Measurements from ENCODE around the gene NPAS3. TPM values are rescaled to one million over a fixed set of nuclear protein-coding genes. Genes with fewer than 3 reads are reported as not detected.

NPAS3 gene
- total RNA-seq, 4 donors from 2014 or later, result 0.13 to 1.1 (median 0.47) TPM; not detected in 1

DNA sequence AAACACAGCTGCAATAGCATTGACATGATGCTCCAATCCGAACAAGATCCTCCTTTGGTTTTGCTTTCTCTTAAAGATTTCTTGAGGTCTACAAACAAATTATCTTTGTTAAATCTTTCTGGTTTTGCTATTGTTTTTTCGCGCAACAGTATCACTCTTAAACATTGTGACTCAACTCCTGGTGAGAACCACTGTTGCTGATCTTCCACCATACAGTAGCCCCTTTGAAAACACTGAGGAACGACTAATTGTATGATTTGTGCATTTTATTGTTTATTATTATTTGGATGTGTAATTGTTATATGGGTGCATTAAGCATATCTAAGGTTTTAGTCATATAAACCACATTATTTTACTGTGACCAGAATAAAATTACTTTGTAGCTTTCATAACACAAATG is 729.4 kb downstream of the NPAS3 start:
- Histone ChIP-seq H3K4me3 (no peak overlapping the region), H3K4me1 (no peaks in the 10 kb centered on the region), H3K36me3 (no peaks in the 10 kb centered on the region), H3K27ac (no peak overlapping the region), H3K9me3 (peaks cover 0 to 3% (median 0%) of the 10 kb centered on the region in 3 donors), H3K27me3 (no peaks in the 10 kb centered on the region)
- DNase-seq, result no peak
- no peak for TF ChIP-seq CTCF (IDR thresholded peaks at IDR 0.05)
- no peak for TF ChIP-seq POLR2A (IDR thresholded peaks at IDR 0.05)
- intact Hi-C loops (cut with DNase I), result no loop called here
- WGBS, 2 donors, result 84 to 85% methylated on average over 4 of the region's 4 CpGs

GRCh38 chr14:33669111-33669510 is 730.4 kb downstream of the NPAS3 start:
- Histone ChIP-seq H3K9me3 (no peaks in the 10 kb centered on the region), H3K4me3 (no peak overlapping the region), H3K27ac (no peak overlapping the region), H3K36me3 (no peaks in the 10 kb centered on the region), H3K4me1 (no peaks in the 10 kb centered on the region), H3K27me3 (no peaks in the 10 kb centered on the region)
- intact Hi-C loops (cut with DNase I), result no loop called here
- 68 to 78% methylated on average over 2 of the region's 2 CpGs for WGBS, 2 donors
- no peak for TF ChIP-seq POLR2A (IDR thresholded peaks at IDR 0.05)
- no peak for TF ChIP-seq CTCF (IDR thresholded peaks at IDR 0.05)
- DNase-seq, result no peak

DNA sequence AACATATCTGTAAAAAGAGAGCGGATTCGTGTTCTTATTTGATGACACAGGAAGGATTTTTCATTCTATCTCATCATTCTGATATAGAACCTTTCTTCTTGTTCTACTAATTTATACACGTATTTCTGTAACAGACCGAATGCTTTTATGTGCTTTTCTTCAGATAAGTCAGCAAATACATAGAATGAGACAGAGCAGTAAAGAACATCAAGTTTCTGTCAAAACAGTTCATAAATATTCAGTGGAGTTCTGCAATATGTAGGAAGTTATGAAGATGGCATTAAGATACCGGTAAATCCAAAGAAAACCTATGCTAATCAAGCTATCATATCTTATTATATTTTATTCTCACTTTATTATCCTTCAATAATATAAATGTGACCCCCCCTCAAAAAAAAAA is 731.6 kb downstream of the NPAS3 start:
- Histone ChIP-seq H3K27ac (no peak overlapping the region), H3K4me1 (no peaks in the 10 kb centered on the region), H3K9me3 (no peaks in the 10 kb centered on the region), H3K27me3 (no peaks in the 10 kb centered on the region), H3K4me3 (no peak overlapping the region), H3K36me3 (no peaks in the 10 kb centered on the region)
- intact Hi-C loops (cut with DNase I), result no loop called here
- TF ChIP-seq POLR2A (IDR thresholded peaks at IDR 0.05) (no peak), CTCF (IDR thresholded peaks at IDR 0.05) (no peak)
- WGBS, 2 donors, result 77 to 90% methylated on average over 5 of the region's 5 CpGs
- no peak for DNase-seq

GRCh38 chr14:33671556-33671955 is 732.9 kb downstream of the NPAS3 start:
- Histone ChIP-seq H3K4me1 (no peaks in the 10 kb centered on the region), H3K36me3 (no peaks in the 10 kb centered on the region), H3K27me3 (no peaks in the 10 kb centered on the region), H3K9me3 (no peaks in the 10 kb centered on the region), H3K4me3 (no peak overlapping the region), H3K27ac (no peak overlapping the region)
- 53 to 67% methylated on average over 1 of the region's 1 CpG for WGBS, 2 donors
- DNase-seq, result no peak
- intact Hi-C loops (cut with DNase I), result no loop called here
- TF ChIP-seq POLR2A (IDR thresholded peaks at IDR 0.05), result no peak

- DNase-seq, result no peak
- Histone ChIP-seq H3K27me3 (no peaks in the 10 kb centered on the region), H3K9me3 (no peaks in the 10 kb centered on the region), H3K4me1 (no peaks in the 10 kb centered on the region), H3K27ac (no peak overlapping the region), H3K4me3 (no peak overlapping the region), H3K36me3 (no peaks in the 10 kb centered on the region)
- 88 to 96% methylated on average over 5 of the region's 5 CpGs for WGBS, 2 donors
- TF ChIP-seq CTCF (IDR thresholded peaks at IDR 0.05) (no peak), POLR2A (IDR thresholded peaks at IDR 0.05) (no peak)
- intact Hi-C loops (cut with DNase I), result no loop called here
Observed at GRCh38 chr14:33674927-33675326, 736.2 kb downstream of the NPAS3 start.

GRCh38 chr14:33675415-33676130 is 736.9 kb downstream of the NPAS3 start:
- intact Hi-C loops (cut with DNase I), result no loop called here
- Histone ChIP-seq H3K36me3 (no peaks in the 10 kb centered on the region), H3K27me3 (no peaks in the 10 kb centered on the region), H3K9me3 (no peaks in the 10 kb centered on the region), H3K4me1 (no peaks in the 10 kb centered on the region), H3K27ac (no peak overlapping the region), H3K4me3 (no peak overlapping the region)
- 64 to 73% methylated on average over 5 of the region's 5 CpGs for WGBS, 2 donors
- no peak for DNase-seq
- TF ChIP-seq POLR2A (IDR thresholded peaks at IDR 0.05) (no peak), CTCF (IDR thresholded peaks at IDR 0.05) (no peak)
